ENCODE results near the gene ARHGEF12.

DNA sequence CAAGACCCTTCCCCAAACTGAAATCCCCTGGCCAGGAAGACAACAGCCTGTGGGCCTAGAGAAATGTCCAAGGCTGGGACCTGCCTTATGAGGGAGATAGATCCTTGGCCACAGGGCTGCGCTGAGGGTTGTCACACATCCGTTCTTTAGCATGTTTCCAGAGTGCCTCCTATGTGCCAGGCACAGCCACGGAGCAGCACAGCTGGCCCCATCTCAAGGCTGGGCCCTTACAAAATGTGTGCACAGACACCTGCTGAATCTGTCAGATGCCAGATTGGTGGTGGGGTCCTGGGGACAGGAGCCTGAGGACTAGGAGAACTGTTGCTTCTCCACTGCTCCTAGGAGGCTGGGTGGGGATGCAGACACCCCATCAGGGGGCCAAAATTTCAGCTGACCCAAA is 186.5 kb downstream of the ARHGEF12 start:
- TF ChIP-seq SP1 (IDR thresholded peaks at IDR 0.05) (no peak), NFRKB (IDR thresholded peaks at IDR 0.05) (no peak), BHLHE40 (IDR thresholded peaks at IDR 0.05; ENCODE audit: borderline replicate concordance) (no peak), FOXK2 (IDR thresholded peaks at IDR 0.05) (no peak), ELF4 (IDR thresholded peaks at IDR 0.05) (no peak), FOXA1 (IDR thresholded peaks at IDR 0.05) (no peak), ARNT (IDR thresholded peaks at IDR 0.05) (no peak), L3MBTL2 (conservative IDR thresholded peaks at IDR 0.05) (no peak)
